Activated naive CD8-positive, alpha-beta T cell treated with anti-CD3 and anti-CD28 coated beads, Interleukin-2, amount 50 U/mL, for 24 hours (primary cell): Measurements from ENCODE around the gene GRIN3B.
A peak's percentile ranks its signal among the peaks of the same experiment; 100 is the strongest.
"Not testable (repeated sequence)": the region's sequence is repeated elsewhere in the genome, so short reads cannot be mapped to it uniquely, and the experiment has no call there.

ENCODE experiments used
- ATAC-seq: fragments of 150-1000 bp; cut with Tn5 transposase; one replicate; pipeline ENCODE4 v1.10.0; 2021
- DNase-seq: peaks from one replicate; pipeline ENCODE4 v3.0.0; 2021
- H3K27ac Mint-ChIP-seq: one replicate; pipeline ENCODE4 v1.8.0; 2021; ENCODE audit warnings: mild to moderate bottlenecking, mixed read lengths
- H3K27me3 Mint-ChIP-seq: one replicate; pipeline ENCODE4 v1.8.0; 2021; ENCODE audit warnings: mixed read lengths
- H3K36me3 Mint-ChIP-seq: one replicate; pipeline ENCODE4 v1.8.0; 2021; ENCODE audit warnings: low read depth, mixed read lengths
- H3K4me1 Mint-ChIP-seq: one replicate; pipeline ENCODE4 v1.8.0; 2021; ENCODE audit warnings: mixed read lengths
- H3K4me3 Mint-ChIP-seq: one replicate; pipeline ENCODE4 v1.8.0; 2021; ENCODE audit warnings: mild to moderate bottlenecking, moderate library complexity, mixed read lengths
- H3K9me3 Mint-ChIP-seq: one replicate; pipeline ENCODE4 v1.8.0; 2021; ENCODE audit warnings: mixed read lengths

Gene GRIN3B, protein sequence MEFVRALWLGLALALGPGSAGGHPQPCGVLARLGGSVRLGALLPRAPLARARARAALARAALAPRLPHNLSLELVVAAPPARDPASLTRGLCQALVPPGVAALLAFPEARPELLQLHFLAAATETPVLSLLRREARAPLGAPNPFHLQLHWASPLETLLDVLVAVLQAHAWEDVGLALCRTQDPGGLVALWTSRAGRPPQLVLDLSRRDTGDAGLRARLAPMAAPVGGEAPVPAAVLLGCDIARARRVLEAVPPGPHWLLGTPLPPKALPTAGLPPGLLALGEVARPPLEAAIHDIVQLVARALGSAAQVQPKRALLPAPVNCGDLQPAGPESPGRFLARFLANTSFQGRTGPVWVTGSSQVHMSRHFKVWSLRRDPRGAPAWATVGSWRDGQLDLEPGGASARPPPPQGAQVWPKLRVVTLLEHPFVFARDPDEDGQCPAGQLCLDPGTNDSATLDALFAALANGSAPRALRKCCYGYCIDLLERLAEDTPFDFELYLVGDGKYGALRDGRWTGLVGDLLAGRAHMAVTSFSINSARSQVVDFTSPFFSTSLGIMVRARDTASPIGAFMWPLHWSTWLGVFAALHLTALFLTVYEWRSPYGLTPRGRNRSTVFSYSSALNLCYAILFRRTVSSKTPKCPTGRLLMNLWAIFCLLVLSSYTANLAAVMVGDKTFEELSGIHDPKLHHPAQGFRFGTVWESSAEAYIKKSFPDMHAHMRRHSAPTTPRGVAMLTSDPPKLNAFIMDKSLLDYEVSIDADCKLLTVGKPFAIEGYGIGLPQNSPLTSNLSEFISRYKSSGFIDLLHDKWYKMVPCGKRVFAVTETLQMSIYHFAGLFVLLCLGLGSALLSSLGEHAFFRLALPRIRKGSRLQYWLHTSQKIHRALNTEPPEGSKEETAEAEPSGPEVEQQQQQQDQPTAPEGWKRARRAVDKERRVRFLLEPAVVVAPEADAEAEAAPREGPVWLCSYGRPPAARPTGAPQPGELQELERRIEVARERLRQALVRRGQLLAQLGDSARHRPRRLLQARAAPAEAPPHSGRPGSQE

DNA sequence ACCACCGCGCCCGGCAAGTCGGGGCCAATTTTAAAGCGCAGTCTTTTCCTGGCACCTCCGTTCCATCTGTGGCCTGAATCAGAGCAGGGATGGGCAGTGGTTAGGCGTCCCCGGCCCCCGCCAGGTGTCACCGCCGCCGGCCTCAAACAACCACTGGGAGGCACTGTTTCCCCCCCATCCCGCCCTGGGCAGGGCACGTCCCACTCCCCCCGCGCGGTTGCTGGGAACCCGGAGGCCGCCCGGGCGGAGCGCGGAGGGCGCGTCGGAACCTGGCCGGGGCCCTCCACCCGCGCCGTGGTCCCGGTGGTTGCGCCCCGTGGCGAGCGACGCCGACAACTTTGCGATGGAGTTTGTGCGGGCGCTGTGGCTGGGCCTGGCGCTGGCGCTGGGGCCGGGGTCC, at the start of gene GRIN3B:
Gene GRIN3B, plus strand, starts transcription at position 325 of the 400 bp plus-strand sequence. Its CDS starts 19 bp downstream, at position 344.
- DNase-seq (peak; percentile 72), ATAC-seq (peak; percentile 24)
- Mint-ChIP-seq H3K27ac (no peak within 1 kb of the TSS), H3K9me3 (no peaks in the 10 kb centered on the region), H3K36me3 (no peaks in the 10 kb centered on the region), H3K4me1 (peaks cover 14% of the 10 kb centered on the region), H3K4me3 (peak within 1 kb of the TSS; percentile 17), H3K27me3 (peaks cover 34% of the 10 kb centered on the region)

DNA sequence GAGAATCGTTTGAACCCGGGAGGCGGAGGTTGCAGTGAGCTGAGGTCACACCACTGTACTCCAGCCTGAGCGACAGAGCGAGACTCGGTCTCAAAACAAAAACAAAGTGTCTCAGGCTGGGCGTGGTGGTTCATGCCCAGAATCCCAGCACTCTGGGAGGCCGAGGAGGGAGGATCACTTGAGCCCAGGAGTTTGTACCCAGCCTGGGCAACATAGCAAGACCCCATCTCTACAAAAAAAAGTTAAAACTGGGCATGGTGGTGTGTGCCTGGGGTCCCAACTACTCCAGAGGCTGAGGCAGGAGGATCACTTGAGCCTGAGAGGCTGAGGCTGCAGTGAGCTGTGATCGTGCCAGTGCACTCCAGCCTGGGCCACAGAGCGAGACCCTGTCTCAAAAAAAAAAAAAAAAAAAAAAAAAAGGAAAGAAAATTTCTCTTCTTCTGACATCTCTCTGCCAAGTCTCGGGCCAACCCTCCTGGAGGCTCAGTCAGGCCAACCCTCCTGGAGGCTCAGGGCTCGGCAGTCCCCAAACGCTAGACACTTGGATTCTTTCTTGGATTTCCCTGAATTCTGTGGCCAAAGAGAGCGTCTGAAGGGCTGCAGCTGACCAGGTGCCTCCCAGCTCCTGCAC, 48.1 kb upstream of the GRIN3B start:
- no peak overlapping the region for H3K27ac Mint-ChIP-seq
- H3K27me3 Mint-ChIP-seq, result no peaks in the 10 kb centered on the region
- no peaks in the 10 kb centered on the region for H3K36me3 Mint-ChIP-seq
- ATAC-seq, result no peak
- H3K9me3 Mint-ChIP-seq, result no peaks in the 10 kb centered on the region
- no peak for DNase-seq
- H3K4me3 Mint-ChIP-seq, result no peak overlapping the region
- H3K4me1 Mint-ChIP-seq, result peaks cover 14% of the 10 kb centered on the region

DNA sequence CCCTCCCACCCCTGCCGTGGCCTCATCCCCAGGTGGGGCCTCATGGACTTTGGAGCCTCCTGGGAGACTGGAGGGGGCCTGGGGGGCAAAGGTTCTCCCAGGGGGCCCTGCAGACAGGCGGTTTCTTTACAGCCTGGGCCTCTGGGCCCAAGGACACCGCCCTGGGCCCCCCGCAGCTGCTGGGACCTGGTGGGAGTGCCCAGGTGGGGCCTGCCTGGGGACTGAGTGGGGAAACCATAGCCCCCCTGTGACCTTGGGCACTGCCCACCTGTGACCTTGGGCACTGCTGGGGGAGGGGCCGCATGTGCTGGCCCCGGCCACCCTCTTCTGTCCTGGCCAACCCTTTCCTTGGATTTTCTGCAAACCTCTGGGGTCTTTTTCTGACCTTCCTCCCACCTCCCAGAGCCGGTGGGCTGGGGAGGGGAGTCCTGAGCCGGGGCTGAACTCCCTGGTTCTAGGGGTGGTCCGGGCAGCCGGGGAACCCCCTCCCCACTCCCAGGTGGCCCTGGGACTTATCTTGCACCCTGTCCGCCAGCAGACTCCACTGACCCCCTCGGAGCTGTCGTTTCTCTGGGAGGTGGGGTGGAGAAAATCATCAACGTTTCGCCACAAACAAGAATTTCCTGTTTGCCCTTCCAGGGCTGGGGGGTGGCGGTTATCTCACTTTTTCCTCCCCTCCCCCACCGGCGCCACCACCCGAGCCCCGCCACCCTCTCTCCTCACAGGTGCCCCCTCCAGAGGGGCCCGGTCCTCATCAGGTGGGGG, 47.4 kb upstream of the GRIN3B start:
- peaks cover 14% of the 10 kb centered on the region for H3K4me1 Mint-ChIP-seq
- no peaks in the 10 kb centered on the region for H3K9me3 Mint-ChIP-seq
- H3K36me3 Mint-ChIP-seq, result no peaks in the 10 kb centered on the region
- DNase-seq, result no peak
- H3K4me3 Mint-ChIP-seq, result no peak overlapping the region
- no peak overlapping the region for H3K27ac Mint-ChIP-seq
- H3K27me3 Mint-ChIP-seq, result no peaks in the 10 kb centered on the region
- no peak for ATAC-seq

DNA sequence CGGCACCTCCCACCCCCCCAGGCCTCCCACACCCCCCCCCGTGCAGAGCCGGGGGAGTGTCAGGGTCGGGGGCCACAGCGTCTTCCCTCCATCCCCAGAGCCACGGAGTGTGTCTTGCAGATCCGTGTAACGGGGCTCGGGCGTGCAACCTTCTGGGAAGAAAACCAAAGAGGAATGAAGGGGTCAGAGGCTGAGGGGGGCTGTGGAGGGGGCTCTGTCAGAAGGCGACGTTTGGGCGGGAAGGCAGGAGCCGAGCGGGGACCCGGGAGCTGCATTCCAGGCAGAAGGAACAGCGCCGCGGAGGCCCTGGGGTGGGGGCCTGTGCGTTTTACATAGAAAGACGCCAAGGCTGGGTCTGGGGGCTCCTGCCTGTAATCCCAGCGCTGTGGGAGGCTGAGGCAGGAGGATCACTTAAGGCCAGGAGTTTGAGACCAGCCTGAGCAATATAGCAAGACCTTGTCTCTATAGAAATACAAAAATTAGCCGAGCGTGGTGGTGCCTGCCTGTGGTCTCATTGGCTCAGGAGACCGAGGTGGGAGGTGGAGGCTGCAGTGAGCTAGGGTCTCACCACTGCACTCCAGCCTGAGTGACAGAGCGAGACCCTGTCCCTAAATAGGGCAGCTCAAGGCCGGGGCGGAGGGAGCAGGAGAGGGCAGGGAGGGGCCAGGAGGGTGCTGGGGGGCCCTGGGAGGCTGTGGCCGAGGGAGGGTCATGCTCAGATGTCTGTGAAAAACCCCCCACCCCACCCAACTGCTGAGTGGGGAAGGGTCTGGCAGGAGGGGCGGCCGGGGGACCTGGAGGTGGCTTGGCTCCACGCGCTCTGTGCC, 46.6 kb upstream of the GRIN3B start:
- H3K4me3 Mint-ChIP-seq, result no peak overlapping the region

DNA sequence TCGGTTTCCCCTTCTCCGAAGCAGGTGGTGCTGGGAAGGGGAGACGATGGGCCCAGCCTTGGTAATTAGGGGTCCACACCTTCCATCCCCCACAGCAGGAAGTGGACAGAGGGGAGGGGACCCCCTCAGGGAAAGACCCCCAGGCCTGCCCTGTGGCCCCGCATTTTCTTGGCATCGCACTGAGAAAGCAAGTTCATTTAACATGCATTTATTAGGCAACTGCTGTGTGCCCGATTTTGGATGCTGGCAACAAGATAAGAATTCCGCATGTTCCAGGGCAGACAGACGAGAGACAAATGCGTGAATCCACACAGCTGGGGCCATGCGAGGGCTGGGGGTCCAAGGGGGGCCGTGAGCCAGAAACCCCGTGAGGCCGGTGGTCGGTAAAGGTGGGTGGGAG, 45.9 kb upstream of the GRIN3B start:
- H3K27me3 Mint-ChIP-seq, result no peaks in the 10 kb centered on the region
- H3K4me3 Mint-ChIP-seq, result no peak overlapping the region
- DNase-seq (no peak), ATAC-seq (no peak)
- H3K4me1 Mint-ChIP-seq, result peaks cover 17% of the 10 kb centered on the region
- H3K36me3 Mint-ChIP-seq, result no peaks in the 10 kb centered on the region
- no peak overlapping the region for H3K27ac Mint-ChIP-seq
- H3K9me3 Mint-ChIP-seq, result no peaks in the 10 kb centered on the region

More for the DNA sequence above, 46.6 kb upstream of the GRIN3B start:
- Mint-ChIP-seq H3K27me3 (no peaks in the 10 kb centered on the region), H3K9me3 (no peaks in the 10 kb centered on the region), H3K27ac (no peak overlapping the region), H3K36me3 (no peaks in the 10 kb centered on the region), H3K4me1 (peaks cover 14% of the 10 kb centered on the region)
- ATAC-seq (no peak), DNase-seq (no peak)

DNA sequence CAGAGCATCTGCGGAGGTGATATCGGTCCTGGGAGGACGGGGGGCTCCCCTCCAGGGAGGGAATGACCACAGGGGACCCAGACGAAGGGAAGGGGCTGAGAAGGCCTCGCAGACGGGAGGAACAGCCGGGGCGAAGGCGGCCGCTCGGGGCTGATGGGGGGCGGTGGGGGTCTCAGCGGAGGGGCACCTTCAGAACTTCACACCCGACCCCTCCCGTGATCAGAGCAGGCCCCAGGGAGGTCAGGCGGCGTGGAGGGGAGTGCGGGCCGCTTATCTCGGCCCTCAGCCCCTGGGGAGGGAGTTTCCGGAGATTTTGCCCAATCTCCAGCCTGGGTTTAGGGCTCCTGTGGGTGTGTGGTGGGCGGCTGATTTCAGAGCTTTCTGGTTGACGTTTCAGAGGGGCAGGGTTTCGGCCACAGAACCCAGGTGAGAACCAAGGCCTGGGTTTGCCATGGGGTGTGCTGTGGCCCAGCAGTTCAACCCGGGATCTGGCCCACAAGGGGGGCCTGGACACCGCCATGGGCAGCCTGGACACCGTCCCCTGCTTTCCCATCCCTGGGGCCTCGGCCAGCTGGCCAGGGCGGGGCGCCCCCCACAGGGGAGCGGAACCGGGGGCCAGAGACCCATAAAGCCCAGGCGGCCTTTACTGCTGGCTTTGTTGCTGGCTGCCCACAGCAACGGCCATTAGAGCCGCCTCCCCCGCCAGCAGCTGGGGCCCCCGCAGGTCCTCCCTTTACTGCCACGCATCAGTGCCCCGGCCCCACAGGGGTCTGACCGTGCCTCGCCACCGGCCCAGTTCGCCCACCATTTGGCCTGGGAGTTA, 45.3 kb upstream of the GRIN3B start:
- Mint-ChIP-seq H3K36me3 (no peaks in the 10 kb centered on the region), H3K4me1 (peaks cover 17% of the 10 kb centered on the region), H3K9me3 (no peaks in the 10 kb centered on the region), H3K27ac (no peak overlapping the region), H3K4me3 (no peak overlapping the region), H3K27me3 (no peaks in the 10 kb centered on the region)
- DNase-seq, result no peak
- no peak for ATAC-seq

DNA sequence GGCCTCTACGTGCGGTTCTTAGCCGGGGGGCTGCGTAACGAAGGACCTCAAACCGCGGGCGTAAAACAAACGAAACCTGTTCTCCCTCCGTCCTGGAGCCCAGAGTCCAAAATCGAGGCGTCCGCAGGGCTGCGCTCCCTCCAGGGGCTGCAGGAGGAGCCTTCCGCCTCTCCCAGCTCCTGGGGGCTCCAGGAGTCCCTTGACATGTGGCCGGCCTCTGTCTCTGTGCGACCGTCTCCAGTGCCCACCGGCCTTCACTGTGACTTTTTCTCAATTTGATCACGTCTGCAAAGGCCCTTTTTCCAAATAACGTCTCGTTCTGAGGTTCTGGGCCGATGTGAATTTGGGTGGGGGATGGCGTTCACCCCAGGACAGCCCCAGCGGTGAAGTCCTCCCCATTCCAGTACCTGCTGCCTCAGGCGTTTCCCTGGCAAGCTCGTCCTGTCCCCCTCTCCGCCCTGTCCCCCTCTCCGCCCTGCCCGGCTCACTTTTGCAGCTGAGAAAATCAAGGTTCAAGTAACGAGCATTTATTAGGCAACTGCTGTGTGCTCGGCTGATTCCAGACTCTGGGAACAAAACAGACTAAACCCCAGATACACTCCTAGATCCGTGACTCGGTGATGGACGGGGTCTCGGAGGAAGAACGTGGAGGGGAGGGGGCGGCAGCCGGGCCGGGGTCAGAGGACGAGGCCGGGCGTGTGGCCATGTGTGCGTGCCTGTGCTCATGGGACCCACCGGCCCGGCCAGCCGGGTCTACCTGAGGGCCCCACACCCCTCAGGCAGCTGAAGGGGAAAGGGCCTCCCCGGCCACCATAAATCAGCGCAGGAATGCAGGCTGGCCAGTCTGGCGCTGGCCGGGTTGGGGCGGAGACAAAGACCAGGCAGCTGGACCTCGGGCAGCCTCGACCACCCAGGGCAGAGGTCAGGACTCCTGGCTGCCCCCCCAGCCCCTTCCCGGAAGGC, 44.1 kb upstream of the GRIN3B start:
- no peak overlapping the region for H3K27ac Mint-ChIP-seq
- no peaks in the 10 kb centered on the region for H3K9me3 Mint-ChIP-seq
- H3K36me3 Mint-ChIP-seq, result no peaks in the 10 kb centered on the region
- H3K4me1 Mint-ChIP-seq, result peaks cover 14% of the 10 kb centered on the region
- H3K27me3 Mint-ChIP-seq, result no peaks in the 10 kb centered on the region
- H3K4me3 Mint-ChIP-seq, result no peak overlapping the region
- no peak for DNase-seq
- no peak for ATAC-seq

DNA sequence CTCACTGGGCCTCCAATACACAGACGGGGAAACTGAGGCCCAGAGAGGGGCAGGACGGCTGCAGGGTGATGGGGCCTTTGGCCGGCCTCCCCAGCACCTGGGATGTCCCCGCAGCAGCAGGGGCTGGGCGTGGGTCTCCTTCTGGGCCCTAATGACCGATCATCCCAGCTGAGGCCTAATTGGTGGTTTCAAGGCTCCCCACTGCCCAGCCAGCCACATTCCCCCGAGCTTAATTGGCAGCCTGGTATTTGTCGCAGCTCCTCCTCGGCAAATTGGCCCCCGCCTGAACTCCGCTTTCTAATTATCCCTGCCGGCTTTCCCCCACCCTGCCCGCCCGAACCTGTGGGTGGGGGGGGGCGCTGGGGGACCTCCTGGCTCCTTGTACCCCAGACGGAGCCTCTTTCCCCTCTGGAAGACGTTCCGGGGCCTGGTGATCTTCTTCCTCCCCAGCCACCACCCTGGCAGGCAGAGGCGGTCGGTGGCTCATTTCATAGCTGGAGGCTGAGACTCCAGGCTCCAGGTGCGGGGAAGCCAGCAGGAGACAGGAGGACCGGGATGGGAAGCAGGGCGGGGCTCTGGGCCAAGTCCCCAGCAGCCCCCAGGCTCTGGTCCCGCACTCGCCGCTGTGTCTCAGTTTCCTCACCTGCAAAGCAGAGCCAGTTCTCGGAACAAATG, 43.3 kb upstream of the GRIN3B start:
- H3K4me3 Mint-ChIP-seq, result no peak overlapping the region
- H3K9me3 Mint-ChIP-seq, result no peaks in the 10 kb centered on the region
- H3K36me3 Mint-ChIP-seq, result no peaks in the 10 kb centered on the region
- DNase-seq, result no peak
- ATAC-seq, result no peak
- H3K4me1 Mint-ChIP-seq, result peaks cover 14% of the 10 kb centered on the region
- H3K27ac Mint-ChIP-seq, result no peak overlapping the region
- no peaks in the 10 kb centered on the region for H3K27me3 Mint-ChIP-seq

DNA sequence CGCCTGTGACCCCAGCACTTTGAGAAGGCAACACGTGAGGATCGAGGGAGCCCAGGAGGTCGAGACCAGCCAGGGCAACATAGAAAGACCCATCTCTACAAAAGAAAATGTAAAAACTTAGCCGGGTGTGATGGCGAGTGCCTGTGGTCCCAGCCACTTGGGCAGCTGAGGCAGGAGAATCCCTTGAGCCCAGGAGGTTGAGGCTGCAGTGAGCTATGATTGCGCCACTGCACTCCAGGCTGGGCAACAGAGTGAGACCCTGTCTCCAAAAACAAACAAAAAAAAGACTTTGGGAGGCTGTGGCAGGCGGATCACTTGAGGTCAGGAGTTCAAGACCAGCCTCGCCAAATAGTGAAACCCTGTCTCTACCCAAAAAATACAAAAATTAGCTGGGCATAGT, 42.6 kb upstream of the GRIN3B start:
- H3K4me3 Mint-ChIP-seq, DNase-seq, H3K36me3 Mint-ChIP-seq, ATAC-seq, H3K27me3 Mint-ChIP-seq, H3K9me3 Mint-ChIP-seq, H3K27ac Mint-ChIP-seq: not testable (repeated sequence)
- peaks cover 12% of the 10 kb centered on the region for H3K4me1 Mint-ChIP-seq

DNA sequence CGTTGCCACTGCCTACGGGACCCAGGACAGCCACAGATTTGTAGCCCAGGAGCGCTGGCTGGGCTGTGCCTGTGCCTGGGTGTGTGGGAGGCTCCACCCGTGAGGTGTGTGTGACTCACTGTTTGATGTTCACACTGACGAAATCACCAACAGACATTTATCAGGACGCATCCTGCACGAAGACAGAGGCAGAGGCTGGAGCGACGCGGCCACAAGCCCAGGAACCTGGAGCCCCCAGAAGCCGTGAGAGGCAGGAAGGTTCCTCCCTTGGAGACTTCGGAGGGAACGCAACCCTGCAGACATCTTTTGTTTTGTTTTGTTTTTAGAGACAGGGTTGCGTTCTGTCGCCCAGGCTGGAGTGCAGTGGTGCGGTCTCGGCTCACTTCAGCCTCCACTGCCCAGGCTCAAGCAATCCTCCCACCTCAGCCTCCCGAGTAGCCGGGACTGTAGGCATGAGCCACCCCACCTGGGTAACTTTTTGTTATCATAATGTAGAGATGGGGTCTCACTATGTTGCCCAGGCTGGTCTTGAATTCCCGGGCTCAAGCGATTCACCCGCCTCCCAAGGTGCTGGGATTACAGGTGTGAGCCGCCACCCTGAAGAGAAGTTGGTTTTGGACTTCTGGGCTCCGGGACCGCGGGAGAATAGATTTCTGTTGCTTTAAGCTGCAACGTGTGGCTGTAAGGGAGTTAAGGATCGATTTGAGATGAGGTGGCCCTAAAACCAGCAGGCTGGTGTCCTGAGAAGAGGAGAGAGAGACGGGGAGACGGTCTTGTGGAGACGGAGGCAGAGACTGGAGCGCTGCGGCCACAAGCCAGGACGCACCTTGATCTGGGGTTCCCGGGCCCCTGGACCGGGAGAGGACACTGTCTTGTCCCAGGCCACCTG, 41.0 kb upstream of the GRIN3B start:
- H3K27ac Mint-ChIP-seq, result no peak overlapping the region
- peaks cover 4% of the 10 kb centered on the region for H3K4me1 Mint-ChIP-seq
- H3K4me3 Mint-ChIP-seq, result no peak overlapping the region
- no peaks in the 10 kb centered on the region for H3K9me3 Mint-ChIP-seq
- H3K36me3 Mint-ChIP-seq, result no peaks in the 10 kb centered on the region
- no peaks in the 10 kb centered on the region for H3K27me3 Mint-ChIP-seq
- ATAC-seq (peak; percentile 83), DNase-seq (peak; percentile 31)

DNA sequence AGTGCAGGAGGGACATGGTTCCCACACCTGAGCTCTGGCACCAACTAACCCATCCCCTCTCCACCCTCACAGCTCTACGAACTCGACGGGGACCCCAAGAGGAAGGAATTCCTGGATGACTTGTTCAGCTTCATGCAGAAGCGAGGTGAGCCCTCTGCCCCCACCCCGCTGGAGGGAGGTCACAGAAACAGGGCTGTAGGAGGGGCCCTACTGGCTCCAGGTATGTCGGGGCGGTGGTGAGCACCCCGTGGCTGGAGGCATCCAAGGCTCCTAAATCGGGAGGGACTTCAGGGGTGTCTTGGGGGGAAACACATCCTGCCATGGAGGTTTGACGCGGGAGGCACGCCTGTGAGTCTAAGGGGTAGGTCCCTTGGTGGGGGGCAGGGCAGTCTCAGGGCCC, 40.2 kb upstream of the GRIN3B start:
- H3K36me3 Mint-ChIP-seq, result no peaks in the 10 kb centered on the region
- no peak overlapping the region for H3K4me3 Mint-ChIP-seq
- no peaks in the 10 kb centered on the region for H3K27me3 Mint-ChIP-seq
- ATAC-seq, result no peak
- no peak for DNase-seq
- H3K4me1 Mint-ChIP-seq, result peaks cover 4% of the 10 kb centered on the region
- H3K27ac Mint-ChIP-seq, result no peak overlapping the region
- H3K9me3 Mint-ChIP-seq, result no peaks in the 10 kb centered on the region
